Upper lobe of right lung (tissue), 1 donor: ENCODE data around the gene SND1. TPM values are rescaled to one million over a fixed set of nuclear protein-coding genes. Genes with fewer than 3 reads are reported as not detected.

Experiments used
- ATAC-seq: fragments of 200-7000 bp; cut with Tn5 transposase; one replicate; pipeline ENCODE4 v1.9.1; 2020; ENCODE audit warnings: mild to moderate bottlenecking, moderate library complexity
- DNase-seq: peaks from one replicate; pipeline ENCODE4 v3.0.0-alpha.2; 2020
- H3K27ac ChIP-seq: fragments of 200-600 bp; one replicate; pipeline ENCODE4 v1.8.0; 2022
- H3K27me3 ChIP-seq: fragments of 200-600 bp; one replicate; pipeline ENCODE4 v1.8.0; 2022; ENCODE audit warnings: mild to moderate bottlenecking
- H3K36me3 ChIP-seq: fragments of 200-600 bp; one replicate; pipeline ENCODE4 v1.8.0; 2022
- H3K4me1 ChIP-seq: fragments of 200-600 bp; one replicate; pipeline ENCODE4 v1.8.0; 2022
- H3K4me3 ChIP-seq: fragments of 200-600 bp; one replicate; pipeline ENCODE4 v1.8.0; 2022; ENCODE audit warnings: mild to moderate bottlenecking
- H3K9me3 ChIP-seq: fragments of 200-600 bp; one replicate; pipeline ENCODE4 v1.8.0; 2022
- intact Hi-C: fragments of 100-400 bp; cut with DNase I; formaldehyde crosslinking; loops from one replicate; pipeline ENCODE4 v1.11.0; 2022
- total RNA-seq: library from RNA; stranded (reverse); fragmentation: NEBNext Ultra II Directional; extraction: Animal tissue kit (Norgen Biotek cat#: 25700); gene quantifications from one replicate; pipeline ENCODE4 v1.2.1, GENCODE V29; 2021
- TF ChIP-seq, protein P1 (sequence below): fragments of 200-600 bp; IDR thresholded peaks from one replicate; pipeline ENCODE4 v1.8.0; 2022; ENCODE audit warnings: antibody characterized with exemption
- donor health status: DM: no; HTN: yes; CAD: no; lungs with severe emphysema.

The SND1 gene
- total RNA-seq, 1 donor from 2014 or later = 150 TPM

DNA sequence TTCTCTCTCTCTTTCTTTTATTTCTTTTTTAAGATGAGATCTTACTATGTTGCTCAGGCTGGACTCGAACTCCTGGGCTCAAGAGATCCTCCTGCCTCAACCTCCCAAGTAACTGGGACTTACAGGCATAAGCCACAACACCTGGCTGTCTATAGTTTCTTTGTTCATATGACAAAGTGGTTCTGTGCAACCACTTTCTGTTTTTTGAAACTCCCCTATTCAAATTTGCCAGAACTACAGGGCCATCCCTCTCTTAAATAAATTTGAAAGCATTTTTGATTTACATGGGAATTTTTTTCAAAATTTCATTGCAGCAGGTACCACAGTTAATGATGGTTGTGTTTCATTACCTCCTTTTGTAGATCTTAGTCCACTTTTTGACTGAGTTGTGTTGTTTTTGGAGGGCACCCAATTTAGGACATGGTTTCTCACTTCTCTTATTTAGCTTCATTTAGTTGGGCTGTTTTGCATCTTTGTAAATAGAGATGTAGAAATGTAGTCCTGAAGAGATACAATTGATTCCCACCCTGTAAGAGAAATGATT, 260.0 kb downstream of the SND1 start:
- TF ChIP-seq, protein P1, sequence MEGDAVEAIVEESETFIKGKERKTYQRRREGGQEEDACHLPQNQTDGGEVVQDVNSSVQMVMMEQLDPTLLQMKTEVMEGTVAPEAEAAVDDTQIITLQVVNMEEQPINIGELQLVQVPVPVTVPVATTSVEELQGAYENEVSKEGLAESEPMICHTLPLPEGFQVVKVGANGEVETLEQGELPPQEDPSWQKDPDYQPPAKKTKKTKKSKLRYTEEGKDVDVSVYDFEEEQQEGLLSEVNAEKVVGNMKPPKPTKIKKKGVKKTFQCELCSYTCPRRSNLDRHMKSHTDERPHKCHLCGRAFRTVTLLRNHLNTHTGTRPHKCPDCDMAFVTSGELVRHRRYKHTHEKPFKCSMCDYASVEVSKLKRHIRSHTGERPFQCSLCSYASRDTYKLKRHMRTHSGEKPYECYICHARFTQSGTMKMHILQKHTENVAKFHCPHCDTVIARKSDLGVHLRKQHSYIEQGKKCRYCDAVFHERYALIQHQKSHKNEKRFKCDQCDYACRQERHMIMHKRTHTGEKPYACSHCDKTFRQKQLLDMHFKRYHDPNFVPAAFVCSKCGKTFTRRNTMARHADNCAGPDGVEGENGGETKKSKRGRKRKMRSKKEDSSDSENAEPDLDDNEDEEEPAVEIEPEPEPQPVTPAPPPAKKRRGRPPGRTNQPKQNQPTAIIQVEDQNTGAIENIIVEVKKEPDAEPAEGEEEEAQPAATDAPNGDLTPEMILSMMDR = no peak
- no peaks in the 10 kb centered on the region for H3K4me1 ChIP-seq
- ATAC-seq (no peak), DNase-seq (no peak)
- no peaks in the 10 kb centered on the region for H3K9me3 ChIP-seq
- intact Hi-C loops = no loop called here
- no peaks in the 10 kb centered on the region for H3K36me3 ChIP-seq
- no peak overlapping the region for H3K4me3 ChIP-seq
- no peaks in the 10 kb centered on the region for H3K27me3 ChIP-seq
- no peak overlapping the region for H3K27ac ChIP-seq

DNA sequence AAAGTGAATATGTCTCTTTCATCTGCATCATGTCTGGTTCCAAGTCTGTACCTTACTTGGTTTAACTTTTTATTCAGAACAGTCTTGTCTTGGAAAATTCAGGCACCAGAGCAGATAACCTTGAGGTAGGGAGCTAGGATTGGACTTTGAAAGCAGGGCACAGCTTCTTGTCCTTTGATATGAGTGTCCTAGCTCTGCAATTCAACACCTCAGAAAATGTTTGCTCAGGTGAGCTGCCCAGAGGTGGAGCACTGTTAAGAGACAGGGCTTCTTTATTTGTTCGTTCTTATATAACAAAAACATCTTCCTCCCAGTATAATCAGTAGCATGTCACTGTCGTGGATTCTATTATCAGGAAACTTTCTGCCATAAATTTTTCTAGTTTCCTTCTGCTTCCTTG, 260.9 kb downstream of the SND1 start:
- no peak overlapping the region for H3K27ac ChIP-seq
- intact Hi-C loops = no loop called here
- ATAC-seq = no peak

DNA sequence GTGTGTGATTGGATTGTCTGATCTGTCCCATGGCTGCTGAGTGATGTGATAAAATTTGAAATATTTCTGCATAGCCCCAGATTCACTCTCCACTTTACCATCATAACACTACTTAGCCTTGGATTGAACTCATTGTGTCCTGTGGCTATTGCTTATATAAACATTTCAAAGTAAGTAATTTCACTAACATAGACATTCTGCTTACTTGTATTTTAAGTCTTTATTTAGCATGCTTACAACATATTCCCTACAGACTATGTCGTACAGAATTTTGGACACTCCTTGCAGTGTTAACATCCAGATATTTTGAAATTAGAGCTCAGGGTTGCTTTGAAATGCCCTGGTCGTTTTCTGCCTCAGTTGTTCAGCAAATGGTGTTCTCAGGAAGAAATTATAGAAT, 261.7 kb downstream of the SND1 start:
- DNase-seq (no peak), ATAC-seq (no peak)
- Histone ChIP-seq H3K36me3 (no peaks in the 10 kb centered on the region), H3K9me3 (no peaks in the 10 kb centered on the region), H3K4me3 (no peak overlapping the region), H3K27ac (no peak overlapping the region), H3K4me1 (no peaks in the 10 kb centered on the region), H3K27me3 (no peaks in the 10 kb centered on the region)
- TF ChIP-seq, protein P1 = no peak
- intact Hi-C loops = no loop called here

More for the DNA sequence above, 260.9 kb downstream of the SND1 start:
- no peaks in the 10 kb centered on the region for H3K27me3 ChIP-seq
- no peaks in the 10 kb centered on the region for H3K9me3 ChIP-seq
- H3K36me3 ChIP-seq = no peaks in the 10 kb centered on the region
- no peak for DNase-seq
- H3K4me1 ChIP-seq = no peaks in the 10 kb centered on the region
- no peak overlapping the region for H3K4me3 ChIP-seq
- TF ChIP-seq, protein P1 = no peak

DNA sequence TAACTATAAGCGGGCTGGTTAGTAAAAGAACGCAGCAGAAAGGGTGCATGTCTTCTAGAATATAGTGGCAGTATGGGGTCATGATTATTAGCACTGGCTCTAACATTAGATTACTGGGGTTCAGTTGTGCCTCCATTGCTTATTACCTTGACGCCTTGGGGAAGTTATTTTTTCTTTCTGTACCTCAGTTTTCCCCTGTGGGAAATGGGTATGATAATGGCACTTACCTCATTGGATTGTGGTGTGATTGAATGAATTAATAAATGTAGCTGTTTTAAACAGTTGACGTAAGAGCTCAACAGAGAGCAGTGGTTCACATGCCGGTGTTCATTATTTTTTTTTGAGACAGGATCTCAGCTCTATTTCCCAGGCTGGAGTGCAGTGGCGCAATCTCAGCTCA, 262.7 kb downstream of the SND1 start:
- ATAC-seq = no peak
- Histone ChIP-seq H3K27ac (no peak overlapping the region), H3K4me3 (no peak overlapping the region), H3K9me3 (no peaks in the 10 kb centered on the region), H3K36me3 (no peaks in the 10 kb centered on the region), H3K27me3 (no peaks in the 10 kb centered on the region), H3K4me1 (no peaks in the 10 kb centered on the region)
- TF ChIP-seq, protein P1 = no peak
- DNase-seq = no peak
- intact Hi-C loops = no loop called here

DNA sequence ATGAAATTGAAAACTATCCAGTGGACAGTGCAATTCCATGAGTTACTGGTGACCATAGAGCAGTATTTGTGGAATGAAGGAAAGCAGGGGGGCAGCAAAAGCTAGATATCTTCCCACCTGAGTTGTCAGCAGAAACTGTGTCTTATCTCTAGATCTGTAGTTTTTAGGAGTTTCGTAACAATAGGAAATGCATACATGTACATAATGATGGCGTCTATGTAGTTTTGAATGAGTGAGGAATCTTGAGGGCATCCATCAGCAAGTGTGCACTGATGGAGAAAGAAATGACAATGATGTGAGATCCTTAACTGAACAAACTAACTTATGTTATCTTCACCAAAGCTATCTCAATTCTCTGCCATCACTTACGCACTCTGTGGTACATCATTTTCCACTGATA, 264.7 kb downstream of the SND1 start:
- Histone ChIP-seq H3K4me3 (no peak overlapping the region), H3K9me3 (no peaks in the 10 kb centered on the region), H3K36me3 (no peaks in the 10 kb centered on the region), H3K4me1 (no peaks in the 10 kb centered on the region), H3K27ac (no peak overlapping the region), H3K27me3 (no peaks in the 10 kb centered on the region)
- no peak for ATAC-seq
- DNase-seq = no peak
- intact Hi-C loops = no loop called here
- TF ChIP-seq, protein P1 = no peak

DNA sequence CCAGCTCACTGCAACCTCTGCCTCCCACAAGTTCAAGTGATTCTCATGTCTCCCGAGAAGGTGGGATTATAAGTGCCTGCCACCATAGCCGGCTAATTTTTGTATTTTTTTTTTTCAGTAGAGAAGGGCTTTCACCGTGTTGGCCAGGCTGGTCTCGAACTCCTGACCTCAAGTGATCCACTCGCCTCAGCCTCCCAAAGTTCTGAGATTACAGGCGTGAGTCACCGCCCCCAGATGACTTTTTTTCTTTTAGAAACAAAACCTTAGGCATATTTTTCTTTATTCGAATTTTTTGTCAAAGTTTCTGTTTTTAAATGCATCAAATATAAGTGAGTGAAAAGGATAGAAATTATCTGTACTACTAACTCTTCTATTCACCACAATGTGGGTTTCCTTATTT, 266.1 kb downstream of the SND1 start:
- Histone ChIP-seq H3K4me3 (no peak overlapping the region), H3K27me3 (no peaks in the 10 kb centered on the region), H3K9me3 (no peaks in the 10 kb centered on the region), H3K36me3 (no peaks in the 10 kb centered on the region), H3K4me1 (no peaks in the 10 kb centered on the region), H3K27ac (no peak overlapping the region)
- intact Hi-C loops = no loop called here
- ATAC-seq = no peak
- no peak for DNase-seq
- TF ChIP-seq, protein P1 = no peak
